Esophagus squamous epithelium (tissue), 4 donors: Measurements from ENCODE around the gene RELL1.

Experiments used
- CTCF ChIP-seq, 6 experiments: fragments of 450-650 bp in 4 of 6; fragments of 200-600 bp in 2 of 6; sonication (generic) in 2 of 6; IDR thresholded peaks; one replicate each; pipeline ENCODE4 v1.5.1; 2016 to 2019; ENCODE audit warnings: antibody characterized with exemption in 6 of 6, mild to moderate bottlenecking in 4 of 6, moderate library complexity in 4 of 6
- POLR2A ChIP-seq, 4 donors: fragments of 450-650 bp; IDR thresholded peaks; one replicate each; pipeline ENCODE4 v1.6.1; 2017; ENCODE audit warnings: antibody characterized with exemption in 4 of 4, mild to moderate bottlenecking in 4 of 4, moderate library complexity in 3 of 4

GRCh38 chr4:37628977-37629609 is 57.1 kb downstream of the RELL1 start:
- no peak for TF ChIP-seq CTCF (IDR thresholded peaks at IDR 0.05)
- TF ChIP-seq POLR2A (IDR thresholded peaks at IDR 0.05): no peak
